H1 (cell line): ENCODE data around the gene TAF1B. TPM values are rescaled to one million over a fixed set of nuclear protein-coding genes. Genes with fewer than 3 reads are reported as not detected.

Experiments
- POU5F1 ChIP-seq: IDR thresholded peaks from 2 replicates; pipeline ENCODE4 v1.6.1; 2011; ENCODE audit warnings: low read depth, mild to moderate bottlenecking, low read length, moderate library complexity
- RNF2 ChIP-seq: fragments of 200-900, 300-1000 bp; sonication (generic); IDR thresholded peaks from 2 replicates; pipeline ENCODE4 v1.7.1; 2016; ENCODE audit warnings: borderline replicate concordance, low read depth, mild to moderate bottlenecking, antibody characterized with exemption, low read length; ENCODE audit not compliant: poor library complexity, severe bottlenecking; ENCODE audit errors: missing control alignments
- polyA plus RNA-seq, 7 experiments: library from polyadenylated mRNA; depleted of rRNA in 3 of 7; stranded (reverse) in 5 of 7; unstranded in 2 of 7; fragments of >200 nt in 5 of 7; fragments of 200-250 nt in 2 of 7; gene quantifications; 1 replicate in 5 of 7; 2 replicates in 1 of 7; 4 replicates in 1 of 7; pipeline versions ENCODE4 v1.2.1 to v1.2.3, GENCODE V29; 2011 to 2013; ENCODE audit warnings: missing spikeins in 2 of 7, mixed read lengths in 2 of 7
- total RNA-seq: library from RNA; stranded (reverse); fragmentation: NEBNext Ultra II Directional; extraction: Animal tissue kit (Norgen Biotek cat#: 25700); gene quantifications from 2 replicates; pipeline ENCODE4 v1.2.1, GENCODE V29; 2021

The TAF1B gene
- total and polyA plus RNA-seq, 2 of the 8 experiments (the other 6 are each of a cell fraction or from before 2014, with no cell fraction given): 6.6 to 25.2 TPM

GRCh38 chr2:9905413-9905812, 62.1 kb downstream of the TAF1B start (continued):
- TF ChIP-seq RNF2 (no peak), POU5F1 (no peak)
